Amniotic epithelial cell (primary cell): ENCODE data around the gene ALG13.
"Not testable (repeated sequence)": the region's sequence is repeated elsewhere in the genome, so short reads cannot be mapped to it uniquely, and the experiment has no call there.

Experiments
- DNase-seq: peaks from one replicate; pipeline ENCODE4 v3.0.0-alpha.2; 2010; ENCODE audit warnings: low read depth

Gene ALG13

DNA sequence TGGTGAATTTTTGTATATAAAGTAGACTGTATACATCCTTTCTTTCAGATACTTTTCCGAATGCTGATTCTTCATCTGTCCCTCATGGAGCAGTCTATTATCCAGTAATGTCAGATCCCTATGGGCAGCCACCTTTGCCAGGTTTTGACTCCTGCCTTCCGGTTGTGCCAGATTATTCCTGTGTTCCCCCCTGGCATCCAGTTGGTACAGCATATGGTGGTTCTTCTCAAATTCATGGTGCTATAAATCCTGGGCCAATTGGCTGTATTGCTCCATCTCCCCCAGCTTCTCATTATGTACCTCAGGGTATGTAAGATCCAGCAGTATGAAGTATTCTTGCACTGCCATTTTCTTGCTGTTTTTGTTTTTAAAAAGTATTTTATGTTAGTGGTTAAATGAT lies 78.7 kb downstream of the ALG13 start:
- no peak for DNase-seq

DNA sequence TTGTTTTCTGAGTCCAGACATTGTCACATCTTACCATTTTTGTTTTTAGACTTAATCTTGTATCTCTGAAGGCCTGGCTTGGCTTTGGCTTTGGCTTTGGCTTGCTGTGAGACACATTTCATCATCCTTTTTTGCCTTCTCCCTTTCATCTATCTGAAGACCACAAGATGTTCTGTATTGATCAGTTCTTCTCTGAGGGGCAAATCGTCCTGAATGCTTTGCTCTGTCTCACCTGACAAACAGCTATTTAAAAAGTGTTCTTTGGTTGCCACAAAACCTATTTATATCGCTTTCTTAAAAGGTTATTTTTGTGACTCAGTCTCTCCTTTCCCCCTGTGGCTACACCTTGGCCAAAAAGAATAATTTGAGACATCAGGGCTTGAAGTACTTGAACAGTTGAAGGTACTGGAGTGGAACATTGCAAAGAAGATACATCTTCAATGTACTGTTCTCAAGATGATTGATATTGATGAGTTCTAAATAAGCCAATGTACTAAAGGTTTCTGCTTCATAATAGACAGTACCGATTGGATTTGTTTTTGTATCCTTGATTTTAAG lies 80.7 kb downstream of the ALG13 start:
- DNase-seq: no peak

DNA sequence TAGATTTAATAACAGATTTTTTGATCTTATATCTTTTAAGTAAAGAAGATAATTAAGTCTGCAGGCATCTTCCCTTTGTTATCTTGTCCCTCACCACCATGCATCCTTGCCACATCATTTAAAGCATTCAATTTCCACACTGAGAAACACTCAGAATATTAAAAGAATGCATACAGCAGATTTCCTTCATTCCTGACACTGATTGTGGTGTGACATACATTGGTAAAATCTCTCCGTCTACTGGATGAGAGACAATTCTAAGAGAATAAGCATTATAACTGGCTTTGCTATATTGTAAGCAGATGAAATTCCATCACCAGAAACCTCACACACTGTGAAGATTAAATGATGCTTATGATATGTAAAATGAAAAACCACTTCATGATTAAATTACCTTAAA lies 97.6 kb downstream of the ALG13 start:
- no peak for DNase-seq

DNA sequence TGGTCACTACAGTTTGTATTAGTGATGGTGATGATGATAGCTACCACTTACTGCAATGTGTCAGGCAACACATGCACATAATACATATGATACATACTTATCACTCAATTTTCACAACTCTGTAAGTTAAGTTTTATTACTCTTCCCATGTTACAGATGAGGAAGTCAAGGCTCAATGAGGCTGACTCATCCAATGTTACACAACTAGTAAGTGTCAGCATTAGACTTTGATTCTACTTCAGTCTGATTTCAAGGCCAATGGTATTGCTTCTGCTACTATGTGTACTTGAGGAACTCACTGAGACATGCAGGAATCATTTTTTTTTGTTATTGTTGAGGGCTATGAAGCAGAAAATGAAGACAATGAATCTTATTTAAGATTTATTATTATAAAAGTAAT lies 98.6 kb downstream of the ALG13 start:
- peak; percentile 2 for DNase-seq

DNA sequence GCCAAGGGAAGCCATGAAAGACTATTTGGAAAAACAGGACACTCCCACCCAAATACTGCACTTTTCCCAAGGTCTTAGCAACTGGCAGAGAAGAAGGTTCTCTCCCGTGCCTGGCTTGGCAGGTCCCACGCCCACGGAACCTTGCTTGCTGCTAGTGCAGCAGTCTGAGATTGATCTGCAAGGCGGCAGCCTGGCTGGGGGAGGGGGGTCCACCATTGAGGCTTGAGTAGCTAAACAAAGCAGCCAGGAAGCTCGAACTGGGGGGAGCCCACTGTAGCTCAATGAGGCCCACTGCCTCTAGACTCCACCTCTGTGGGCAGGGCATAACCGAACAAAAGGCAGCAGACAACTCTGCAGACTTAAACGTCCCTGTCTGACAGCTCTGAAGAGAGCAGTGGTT lies 103.7 kb downstream of the ALG13 start:
- DNase-seq: no peak

DNA sequence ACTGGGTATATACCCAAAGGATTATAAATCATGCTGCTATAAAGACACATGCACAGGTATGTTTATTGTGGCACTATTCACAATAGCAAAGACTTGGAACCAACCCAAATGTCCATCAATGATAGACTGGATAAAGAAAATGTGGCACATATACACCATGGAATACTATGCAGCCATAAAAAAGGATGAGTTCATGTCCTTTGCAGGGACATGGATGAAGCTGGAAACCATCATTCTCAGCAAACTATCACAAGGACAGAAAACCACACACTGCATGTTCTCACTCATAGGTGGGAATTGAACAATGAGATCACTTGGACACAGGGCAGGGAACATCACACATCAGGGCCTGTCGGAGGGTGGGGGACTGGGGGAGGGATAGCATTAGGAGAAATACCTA lies 109.1 kb downstream of the ALG13 start:
- DNase-seq: not testable (repeated sequence)
